Suprapubic skin (tissue), 4 donors: Measurements from ENCODE around the gene IGSF11.

Experiments
- POLR2A ChIP-seq, 2 donors: fragments of 450-650 bp; IDR thresholded peaks; one replicate each; pipeline ENCODE4 v1.6.1; 2017; ENCODE audit warnings: antibody characterized with exemption in 2 of 2, mild to moderate bottlenecking in 2 of 2, moderate library complexity in 2 of 2
- POLR2AphosphoS5 ChIP-seq, 3 donors: sonication (generic); formaldehyde crosslinking; IDR thresholded peaks; one replicate each; pipeline ENCODE4 v1.6.1; 2017; ENCODE audit warnings: antibody characterized with exemption in 3 of 3
- TF ChIP-seq, protein P1 (sequence below), 2 donors: fragments of 200-600 bp in 1 of 2; fragments of 450-650 bp in 1 of 2; sonication (generic) in 1 of 2; IDR thresholded peaks; one replicate each; pipeline ENCODE4 v1.5.1; 2016 to 2019; ENCODE audit warnings: antibody characterized with exemption in 2 of 2, mild to moderate bottlenecking in 1 of 2, moderate library complexity in 1 of 2

DNA sequence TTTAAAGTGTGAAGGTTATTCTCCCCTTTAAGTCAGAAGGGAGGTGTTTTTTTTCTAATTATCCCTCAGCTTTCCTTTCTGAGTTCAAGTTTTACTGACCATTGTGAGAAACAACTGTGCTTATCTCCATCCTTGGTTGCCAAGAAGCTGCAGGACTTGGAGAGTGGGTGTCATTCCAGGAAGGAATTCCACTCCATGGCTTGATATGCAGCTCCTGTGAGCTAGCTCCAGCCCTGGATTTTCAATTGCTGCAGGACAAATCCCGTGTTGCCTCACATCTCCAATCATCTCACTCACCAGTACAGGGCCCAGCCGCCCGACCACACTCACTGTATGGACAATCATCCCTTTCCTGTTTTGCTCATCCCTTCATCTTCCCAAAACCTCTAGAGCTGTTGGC, 122.5 kb downstream of the IGSF11 start:
- TF ChIP-seq POLR2A (IDR thresholded peaks at IDR 0.05) (no peak), POLR2AphosphoS5 (IDR thresholded peaks at IDR 0.05) (no peak)
- TF ChIP-seq, protein P1, sequence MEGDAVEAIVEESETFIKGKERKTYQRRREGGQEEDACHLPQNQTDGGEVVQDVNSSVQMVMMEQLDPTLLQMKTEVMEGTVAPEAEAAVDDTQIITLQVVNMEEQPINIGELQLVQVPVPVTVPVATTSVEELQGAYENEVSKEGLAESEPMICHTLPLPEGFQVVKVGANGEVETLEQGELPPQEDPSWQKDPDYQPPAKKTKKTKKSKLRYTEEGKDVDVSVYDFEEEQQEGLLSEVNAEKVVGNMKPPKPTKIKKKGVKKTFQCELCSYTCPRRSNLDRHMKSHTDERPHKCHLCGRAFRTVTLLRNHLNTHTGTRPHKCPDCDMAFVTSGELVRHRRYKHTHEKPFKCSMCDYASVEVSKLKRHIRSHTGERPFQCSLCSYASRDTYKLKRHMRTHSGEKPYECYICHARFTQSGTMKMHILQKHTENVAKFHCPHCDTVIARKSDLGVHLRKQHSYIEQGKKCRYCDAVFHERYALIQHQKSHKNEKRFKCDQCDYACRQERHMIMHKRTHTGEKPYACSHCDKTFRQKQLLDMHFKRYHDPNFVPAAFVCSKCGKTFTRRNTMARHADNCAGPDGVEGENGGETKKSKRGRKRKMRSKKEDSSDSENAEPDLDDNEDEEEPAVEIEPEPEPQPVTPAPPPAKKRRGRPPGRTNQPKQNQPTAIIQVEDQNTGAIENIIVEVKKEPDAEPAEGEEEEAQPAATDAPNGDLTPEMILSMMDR (IDR thresholded peaks at IDR 0.05) = no peak
